Left ventricle myocardium inferior (tissue), 1 donor: Measurements from ENCODE around the gene USP34. TPM values are rescaled to one million over a fixed set of nuclear protein-coding genes. Genes with fewer than 3 reads are reported as not detected.
"Not testable (repeated sequence)": the region's sequence is repeated elsewhere in the genome, so short reads cannot be mapped to it uniquely, and the experiment has no call there.

Experiments used
- DNase-seq: peaks from one replicate; pipeline ENCODE4 v3.0.0-alpha.2; 2020
- H3K27ac ChIP-seq: fragments of 200-600 bp; replicated peaks from 2 replicates; pipeline ENCODE4 v1.8.0; 2021
- H3K27me3 ChIP-seq: fragments of 200-600 bp; 2 replicates; pipeline ENCODE4 v1.8.0; 2021; ENCODE audit warnings: low read depth
- H3K36me3 ChIP-seq: fragments of 200-600 bp; 2 replicates; pipeline ENCODE4 v1.8.0; 2021
- H3K4me1 ChIP-seq: fragments of 200-600 bp; 2 replicates; pipeline ENCODE4 v1.8.0; 2021
- H3K4me3 ChIP-seq: fragments of 200-600 bp; 2 replicates; pipeline ENCODE4 v1.8.0; 2021; ENCODE audit warnings: mild to moderate bottlenecking, moderate library complexity
- H3K9me3 ChIP-seq: fragments of 200-600 bp; replicated peaks from 2 replicates; pipeline ENCODE4 v1.8.0; 2021
- intact Hi-C: fragments of 100-400 bp; cut with micrococcal nuclease; formaldehyde crosslinking; loops from one replicate; pipeline ENCODE4 v1.11.0; 2022
- total RNA-seq: library from RNA; stranded (reverse); fragmentation: NEBNext Ultra II Directional; extraction: Animal tissue kit (Norgen Biotek cat#: 25700); gene quantifications from one replicate; pipeline ENCODE4 v1.2.1, GENCODE V29; 2021
- TF ChIP-seq, protein P1 (sequence below): fragments of 200-600 bp; IDR thresholded peaks from 2 replicates; pipeline ENCODE4 v1.8.0; 2021; ENCODE audit warnings: antibody characterized with exemption, mild to moderate bottlenecking, borderline replicate concordance
- donor health status: DM: no; HTN: yes; CAD: no; lungs with severe emphysema.

Gene USP34
- total RNA-seq, 1 donor from 2014 or later: 50.0 TPM

DNA sequence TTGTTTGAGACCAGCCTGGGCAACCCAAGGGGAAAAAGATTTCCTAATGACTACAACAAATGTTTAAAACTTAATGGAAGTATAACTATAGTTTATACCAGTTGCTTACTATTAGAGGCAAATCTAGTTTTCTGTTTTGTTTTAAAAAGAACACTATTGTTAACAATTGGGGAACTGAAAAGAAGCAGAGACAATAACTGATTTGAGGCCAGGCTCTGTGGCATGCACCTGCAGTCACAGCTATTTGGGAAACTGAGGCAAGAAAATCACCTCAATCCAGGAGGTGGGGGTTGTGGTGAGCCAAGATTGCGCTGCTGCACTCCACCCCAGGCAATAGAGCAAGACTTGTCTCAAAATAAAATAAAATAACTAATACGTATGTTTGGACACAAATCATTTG, 28.2 kb upstream of the USP34 start:
- intact Hi-C loops: no loop called here
- Histone ChIP-seq H3K4me3 (no peak overlapping the region), H3K27ac (no peak overlapping the region), H3K9me3 (no peaks in the 10 kb centered on the region), H3K36me3 (peaks cover 90% of the 10 kb centered on the region), H3K4me1 (no peaks in the 10 kb centered on the region), H3K27me3 (no peaks in the 10 kb centered on the region)
- DNase-seq: no peak
- TF ChIP-seq, protein P1, sequence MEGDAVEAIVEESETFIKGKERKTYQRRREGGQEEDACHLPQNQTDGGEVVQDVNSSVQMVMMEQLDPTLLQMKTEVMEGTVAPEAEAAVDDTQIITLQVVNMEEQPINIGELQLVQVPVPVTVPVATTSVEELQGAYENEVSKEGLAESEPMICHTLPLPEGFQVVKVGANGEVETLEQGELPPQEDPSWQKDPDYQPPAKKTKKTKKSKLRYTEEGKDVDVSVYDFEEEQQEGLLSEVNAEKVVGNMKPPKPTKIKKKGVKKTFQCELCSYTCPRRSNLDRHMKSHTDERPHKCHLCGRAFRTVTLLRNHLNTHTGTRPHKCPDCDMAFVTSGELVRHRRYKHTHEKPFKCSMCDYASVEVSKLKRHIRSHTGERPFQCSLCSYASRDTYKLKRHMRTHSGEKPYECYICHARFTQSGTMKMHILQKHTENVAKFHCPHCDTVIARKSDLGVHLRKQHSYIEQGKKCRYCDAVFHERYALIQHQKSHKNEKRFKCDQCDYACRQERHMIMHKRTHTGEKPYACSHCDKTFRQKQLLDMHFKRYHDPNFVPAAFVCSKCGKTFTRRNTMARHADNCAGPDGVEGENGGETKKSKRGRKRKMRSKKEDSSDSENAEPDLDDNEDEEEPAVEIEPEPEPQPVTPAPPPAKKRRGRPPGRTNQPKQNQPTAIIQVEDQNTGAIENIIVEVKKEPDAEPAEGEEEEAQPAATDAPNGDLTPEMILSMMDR: no peak

DNA sequence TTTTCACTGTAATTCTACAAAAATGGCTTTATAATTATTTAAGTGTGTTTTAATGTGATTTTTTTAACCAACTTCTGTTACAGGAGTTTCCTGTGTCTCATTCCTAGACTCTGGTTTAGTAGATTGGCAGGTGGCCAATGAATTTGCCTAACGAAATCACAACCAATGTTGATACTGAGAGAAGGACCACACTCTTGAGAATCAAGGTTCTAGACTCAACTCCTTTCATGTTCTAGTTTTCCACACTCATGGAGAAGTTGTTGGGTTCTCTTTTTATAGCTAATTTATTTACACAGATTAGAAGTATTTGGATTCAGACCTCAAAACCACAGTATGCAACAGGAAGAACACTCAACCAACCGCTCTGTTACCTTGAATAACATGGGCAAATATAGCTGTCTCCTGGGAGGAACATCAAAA, 22.6 kb upstream of the USP34 start:
- Histone ChIP-seq H3K4me3 (no peak overlapping the region), H3K9me3 (no peaks in the 10 kb centered on the region), H3K27ac (no peak overlapping the region), H3K4me1 (no peaks in the 10 kb centered on the region), H3K27me3 (no peaks in the 10 kb centered on the region), H3K36me3 (peaks cover 98% of the 10 kb centered on the region)
- TF ChIP-seq, protein P1: no peak
- intact Hi-C loops: no loop called here
- DNase-seq: no peak

DNA sequence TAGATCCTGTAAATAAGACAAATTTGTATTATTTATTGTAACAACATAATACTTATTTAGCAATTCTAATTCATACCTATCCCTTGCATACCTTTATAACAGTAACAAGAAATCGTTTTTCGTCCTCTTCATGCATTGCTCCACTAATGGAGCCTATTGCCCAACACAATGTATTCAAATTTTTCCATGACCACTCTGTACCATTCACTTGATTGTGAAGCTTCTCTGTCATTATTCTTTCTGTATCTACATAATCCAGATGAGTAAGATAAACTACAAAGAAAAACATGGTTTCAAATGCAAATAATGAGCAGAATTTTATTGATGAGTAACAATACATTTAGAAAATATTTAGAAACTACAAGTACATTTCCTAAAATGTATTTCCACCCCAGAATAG, 21.6 kb upstream of the USP34 start:
- no peaks in the 10 kb centered on the region for H3K4me1 ChIP-seq
- H3K36me3 ChIP-seq: peaks cover 98% of the 10 kb centered on the region
- no peak overlapping the region for H3K4me3 ChIP-seq
- intact Hi-C loops: no loop called here
- H3K9me3 ChIP-seq: no peaks in the 10 kb centered on the region
- H3K27ac ChIP-seq: no peak overlapping the region
- TF ChIP-seq, protein P1: no peak
- DNase-seq: no peak
- no peaks in the 10 kb centered on the region for H3K27me3 ChIP-seq

DNA sequence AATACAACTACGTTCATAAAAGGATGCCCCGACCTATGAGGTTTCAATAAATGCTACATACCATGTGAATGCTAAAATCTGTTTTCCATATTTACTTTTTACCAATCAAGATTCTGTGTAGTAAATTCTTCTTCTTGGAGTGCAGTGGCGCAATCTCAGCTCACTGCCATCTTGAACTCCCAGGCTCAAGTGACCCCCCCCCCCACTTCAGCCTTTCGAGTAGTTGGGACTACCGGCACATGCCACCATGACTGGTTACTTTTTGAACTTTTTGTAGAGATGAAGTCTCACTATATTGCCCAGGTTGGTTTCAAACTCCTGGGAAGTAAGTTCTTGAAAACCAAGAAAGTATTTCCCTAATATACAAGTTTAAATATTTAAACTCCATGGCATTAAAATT, 14.4 kb upstream of the USP34 start:
- no peak for DNase-seq
- H3K27ac ChIP-seq: no peak overlapping the region
- no peaks in the 10 kb centered on the region for H3K27me3 ChIP-seq
- H3K36me3 ChIP-seq: peaks cover 99% of the 10 kb centered on the region
- TF ChIP-seq, protein P1: no peak
- H3K4me1 ChIP-seq: no peaks in the 10 kb centered on the region
- H3K9me3 ChIP-seq: no peaks in the 10 kb centered on the region
- no peak overlapping the region for H3K4me3 ChIP-seq
- intact Hi-C loops: no loop called here

DNA sequence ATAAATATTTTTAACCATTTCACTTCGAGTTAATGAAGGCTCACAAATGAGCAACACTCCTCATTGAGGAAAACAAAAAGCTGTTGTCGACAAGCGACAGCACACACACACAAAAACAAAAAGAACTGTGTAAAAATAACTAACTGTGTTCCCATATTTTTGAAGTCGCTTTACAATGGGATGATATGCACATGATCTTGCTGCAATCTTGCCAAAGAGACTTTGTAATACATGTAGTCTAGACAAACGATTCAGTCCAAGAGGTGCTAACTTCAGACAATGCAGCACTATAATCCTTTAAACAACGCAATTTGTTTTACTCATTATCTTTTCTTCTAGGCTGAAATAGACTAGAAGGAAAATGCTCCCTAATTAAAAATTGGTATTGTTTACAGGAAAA, 7.2 kb upstream of the USP34 start:
- DNase-seq: no peak
- H3K4me3 ChIP-seq: no peak overlapping the region
- peaks cover 62% of the 10 kb centered on the region for H3K36me3 ChIP-seq
- no peaks in the 10 kb centered on the region for H3K9me3 ChIP-seq
- TF ChIP-seq, protein P1: no peak
- no peaks in the 10 kb centered on the region for H3K4me1 ChIP-seq
- intact Hi-C loops: no loop called here
- no peak overlapping the region for H3K27ac ChIP-seq
- H3K27me3 ChIP-seq: no peaks in the 10 kb centered on the region

DNA sequence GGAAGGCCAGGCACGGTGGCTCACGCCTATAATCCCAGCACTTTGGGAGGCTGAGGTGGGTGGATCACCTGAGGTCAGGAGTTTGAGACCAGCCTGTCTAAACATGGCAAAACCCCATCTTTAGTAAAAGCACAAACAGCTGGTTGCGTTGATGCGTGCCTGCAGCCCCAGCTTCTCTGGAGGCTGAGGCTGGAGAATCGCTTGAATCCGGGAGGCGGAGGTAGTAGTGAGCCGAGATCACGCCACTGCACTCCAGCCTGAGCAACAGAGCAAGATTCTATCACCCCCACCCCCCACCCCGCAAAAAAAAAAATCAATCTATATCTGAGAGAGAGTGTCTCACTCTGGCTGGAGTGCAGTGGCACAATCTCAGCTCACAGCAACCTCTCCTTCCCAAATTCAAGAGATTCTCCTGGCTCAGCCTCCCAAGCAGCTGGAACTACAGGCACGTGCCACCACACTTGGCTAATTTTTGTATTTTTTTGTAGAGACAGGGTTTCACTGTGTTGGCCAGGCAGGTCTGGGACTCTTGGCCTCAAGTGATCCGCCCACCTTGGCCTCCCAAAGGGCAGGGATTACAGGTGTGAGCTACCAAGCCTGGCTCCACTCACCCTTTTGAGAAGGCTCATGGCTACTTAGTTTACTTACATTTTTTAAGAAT, 6.2 kb upstream of the USP34 start:
- H3K27me3 ChIP-seq, DNase-seq, H3K4me1 ChIP-seq, H3K4me3 ChIP-seq, H3K27ac ChIP-seq, intact Hi-C loops, H3K9me3 ChIP-seq: not testable (repeated sequence)
- peaks cover 52% of the 10 kb centered on the region for H3K36me3 ChIP-seq
